Measurements from ENCODE around the gene KIAA1958.
"Not testable (repeated sequence)": the region's sequence is repeated elsewhere in the genome, so short reads cannot be mapped to it uniquely, and the experiment has no call there.

Gene KIAA1958

GRCh38 chr9:112555844-112556482 is 69.3 kb downstream of the KIAA1958 start:
- no peak for DNase-seq (ENCODE audit: low read depth in 2 of 2)

GRCh38 chr9:112556497-112557442 is 70.1 kb downstream of the KIAA1958 start:
- no peak for DNase-seq (ENCODE audit: low read depth in 2 of 2)

- no peak for DNase-seq (ENCODE audit: low read depth in 2 of 2)
These were observed 71.8 kb downstream of the KIAA1958 start for GRCh38 chr9:112558476-112558875.

- no peak for DNase-seq (ENCODE audit: low read depth in 2 of 2)
These were observed 72.4 kb downstream of the KIAA1958 start for GRCh38 chr9:112558978-112559377.

GRCh38 chr9:112559629-112560413 is 73.2 kb downstream of the KIAA1958 start:
- no peak for DNase-seq (ENCODE audit: low read depth in 2 of 2)

GRCh38 chr9:112562235-112562958 is 75.8 kb downstream of the KIAA1958 start:
- no peak for DNase-seq (ENCODE audit: low read depth in 2 of 2)

- DNase-seq (ENCODE audit: low read depth in 2 of 2): no peak
These were observed 82.6 kb downstream of the KIAA1958 start for GRCh38 chr9:112569186-112569585.

- DNase-seq (ENCODE audit: low read depth in 2 of 2): no peak
These were observed 84.1 kb downstream of the KIAA1958 start for GRCh38 chr9:112570671-112571167.

- DNase-seq (ENCODE audit: low read depth in 2 of 2): no peak
These were observed 85.2 kb downstream of the KIAA1958 start for GRCh38 chr9:112571624-112572355.

GRCh38 chr9:112572416-112572815 is 85.8 kb downstream of the KIAA1958 start:
- no peak for DNase-seq (ENCODE audit: low read depth in 2 of 2)

GRCh38 chr9:112574008-112574407 is 87.4 kb downstream of the KIAA1958 start:
- no peak for DNase-seq (ENCODE audit: low read depth in 2 of 2)

- DNase-seq (ENCODE audit: low read depth in 2 of 2): no peak
These were observed 88.5 kb downstream of the KIAA1958 start for GRCh38 chr9:112575107-112575506.

GRCh38 chr9:112581469-112582176 is 95.0 kb downstream of the KIAA1958 start:
- no peak for DNase-seq (ENCODE audit: low read depth in 2 of 2)

- no peak for DNase-seq (ENCODE audit: low read depth in 2 of 2)
These were observed 96.0 kb downstream of the KIAA1958 start for GRCh38 chr9:112582371-112583262.

- DNase-seq (ENCODE audit: low read depth in 2 of 2): no peak
These were observed 100.0 kb downstream of the KIAA1958 start for GRCh38 chr9:112586599-112587155.

GRCh38 chr9:112591875-112592274 is 105.2 kb downstream of the KIAA1958 start:
- DNase-seq (ENCODE audit: low read depth in 2 of 2): not testable (repeated sequence)

GRCh38 chr9:112599732-112600131 is 113.1 kb downstream of the KIAA1958 start:
- DNase-seq (ENCODE audit: low read depth in 2 of 2): no peak

- no peak for DNase-seq (ENCODE audit: low read depth in 2 of 2)
These were observed 115.0 kb downstream of the KIAA1958 start for GRCh38 chr9:112601636-112602035.

GRCh38 chr9:112604790-112605189 is 118.2 kb downstream of the KIAA1958 start:
- no peak for DNase-seq (ENCODE audit: low read depth in 2 of 2)
